H1 (cell line): ENCODE results near the gene C3orf22. TPM values are rescaled to one million over a fixed set of nuclear protein-coding genes. Genes with fewer than 3 reads are reported as not detected.

Experiments
- RAD21 ChIP-seq, 2 experiments: IDR thresholded peaks in 1 of 2; conservative IDR thresholded peaks in 1 of 2; 2 replicates each; pipeline ENCODE4 v1.6.1; 2011; ENCODE audit warnings: low read depth in 2 of 2, low read length in 2 of 2, improper control_type of control experiment in 1 of 2, inconsistent platforms in 1 of 2, mild to moderate bottlenecking in 1 of 2, moderate library complexity in 1 of 2
- polyA plus RNA-seq, 7 experiments: library from polyadenylated mRNA; depleted of rRNA in 3 of 7; stranded (reverse) in 5 of 7; unstranded in 2 of 7; fragments of >200 nt in 5 of 7; fragments of 200-250 nt in 2 of 7; gene quantifications; 1 replicate in 5 of 7; 2 replicates in 1 of 7; 4 replicates in 1 of 7; pipeline versions ENCODE4 v1.2.1 to v1.2.3, GENCODE V29; 2011 to 2013; ENCODE audit warnings: missing spikeins in 2 of 7, mixed read lengths in 2 of 7
- total RNA-seq: library from RNA; stranded (reverse); fragmentation: NEBNext Ultra II Directional; extraction: Animal tissue kit (Norgen Biotek cat#: 25700); gene quantifications from 2 replicates; pipeline ENCODE4 v1.2.1, GENCODE V29; 2021

C3orf22 gene
- total and polyA plus RNA-seq, 2 of the 8 experiments (the other 6 are each of a cell fraction or from before 2014, with no cell fraction given), result not detected

GRCh38 chr3:126530171-126531050 lies 28.3 kb downstream of the C3orf22 start (continued):
- TF ChIP-seq RAD21 (IDR thresholded peaks at IDR 0.05 in 1 of 2, conservative IDR thresholded peaks at IDR 0.05 in 1 of 2; ENCODE audit: low read depth in 2 of 2, low read length in 2 of 2), result peak; percentile 44 to 56
